ENCODE measurements around the gene VGLL4.
"Not testable (repeated sequence)": the region's sequence is repeated elsewhere in the genome, so short reads cannot be mapped to it uniquely, and the experiment has no call there.

The VGLL4 gene, protein sequence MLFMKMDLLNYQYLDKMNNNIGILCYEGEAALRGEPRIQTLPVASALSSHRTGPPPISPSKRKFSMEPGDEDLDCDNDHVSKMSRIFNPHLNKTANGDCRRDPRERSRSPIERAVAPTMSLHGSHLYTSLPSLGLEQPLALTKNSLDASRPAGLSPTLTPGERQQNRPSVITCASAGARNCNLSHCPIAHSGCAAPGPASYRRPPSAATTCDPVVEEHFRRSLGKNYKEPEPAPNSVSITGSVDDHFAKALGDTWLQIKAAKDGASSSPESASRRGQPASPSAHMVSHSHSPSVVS

GRCh38 chr3:11643605-11644087 lies at the start of gene VGLL4:
Gene VGLL4, minus strand, starts transcription at chr3:11643915. Its CDS starts 397 bp downstream, at chr3:11643518.
- DNase-seq = peak; percentile 90

- no peak for DNase-seq
These were observed 48.8 kb upstream of the VGLL4 start for GRCh38 chr3:11692532-11692813.

DNA sequence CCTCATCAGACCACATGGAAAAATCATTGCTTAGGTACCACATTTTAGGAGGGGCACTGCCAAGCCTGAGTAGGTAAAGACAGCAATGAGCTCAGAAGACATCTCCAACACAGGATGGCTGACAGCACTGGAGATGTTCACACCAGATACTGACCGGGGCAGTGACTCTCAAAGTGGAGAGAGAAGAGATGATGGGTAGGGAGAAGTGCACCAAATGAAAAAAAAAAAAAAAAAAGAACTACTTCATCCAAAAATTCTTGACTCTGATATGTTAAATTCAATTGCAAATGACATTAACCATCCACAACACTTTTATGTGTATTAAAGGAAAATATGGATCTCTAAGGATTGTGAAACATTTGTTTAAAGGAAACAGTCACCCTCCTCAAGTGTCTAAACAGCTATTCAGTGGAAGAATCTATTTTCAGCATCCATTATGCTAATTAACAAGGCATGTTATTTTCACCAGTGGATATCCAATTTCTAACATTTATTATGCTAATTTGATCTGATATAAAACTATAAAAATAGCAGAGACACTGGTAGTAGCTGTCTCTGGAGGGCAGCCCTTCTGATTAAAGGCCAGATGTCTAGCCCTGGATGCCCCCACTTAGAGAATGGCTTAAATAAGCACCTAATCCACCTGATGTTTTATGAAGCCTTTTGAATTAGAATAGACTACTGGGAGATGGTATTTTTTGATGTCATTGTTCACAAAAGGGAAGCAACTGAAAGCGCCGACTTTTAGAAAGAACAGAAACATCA lies 48.2 kb upstream of the VGLL4 start:
- no peak for DNase-seq

- peak; percentile 82 for DNase-seq
These were observed 47.4 kb upstream of the VGLL4 start for GRCh38 chr3:11690863-11691766.

DNA sequence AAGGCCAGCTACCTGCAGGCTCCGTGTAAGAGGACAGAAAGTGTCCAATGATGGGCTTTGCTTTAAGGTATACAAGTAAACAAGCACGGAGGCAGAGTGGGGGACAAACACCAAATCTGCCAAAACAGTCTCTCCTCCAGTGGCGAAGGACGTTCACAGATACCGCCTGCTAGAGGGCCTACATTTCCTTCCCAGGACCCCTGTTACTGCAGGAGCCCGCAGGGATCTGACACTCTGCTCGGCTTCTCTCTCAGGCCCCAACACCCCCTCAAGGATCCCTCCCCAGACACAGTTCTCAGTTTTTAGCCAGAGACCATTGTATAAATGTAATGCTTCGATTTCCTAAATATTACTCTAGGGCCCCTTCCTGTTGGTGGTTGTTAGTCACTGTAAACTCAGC lies 46.0 kb upstream of the VGLL4 start:
- no peak for DNase-seq

DNA sequence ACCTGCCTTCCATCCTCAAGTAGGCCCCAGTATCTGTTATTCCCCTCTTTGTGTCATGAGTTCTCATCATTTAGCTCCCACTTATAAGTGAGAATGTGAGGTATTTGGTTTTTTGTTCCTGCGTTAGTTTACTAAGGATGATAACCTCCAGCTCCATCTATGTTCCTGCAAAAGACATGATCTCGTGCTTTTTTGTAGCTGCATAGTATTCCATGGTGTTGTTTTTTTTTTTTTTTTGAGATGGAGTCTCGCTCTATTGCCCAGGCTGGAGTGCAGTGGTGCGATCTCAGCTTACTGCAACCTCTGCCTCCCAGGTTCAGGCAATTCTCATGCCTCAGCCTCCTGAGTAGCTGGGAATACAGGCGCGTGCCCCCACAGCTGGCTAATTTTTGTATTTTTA lies 41.3 kb upstream of the VGLL4 start:
- not testable (repeated sequence) for DNase-seq

DNA sequence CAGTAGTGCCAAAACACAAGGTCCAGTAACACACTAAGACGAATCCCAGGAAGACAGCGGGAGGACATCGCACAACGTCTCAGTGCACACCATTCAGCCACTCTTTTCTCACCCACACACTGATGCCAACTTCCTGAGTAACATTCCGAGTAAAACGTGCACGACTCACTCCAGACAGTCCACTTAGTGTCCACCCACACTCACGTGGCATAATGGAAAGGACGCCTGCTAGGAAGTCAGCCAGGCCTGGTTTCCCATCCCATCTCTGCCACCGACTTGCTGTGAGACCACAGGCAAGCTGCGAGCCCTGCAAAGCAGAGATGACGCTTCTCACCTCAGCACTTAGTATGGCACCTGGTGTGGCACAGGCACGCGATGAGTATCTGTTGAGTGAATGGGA lies 36.8 kb upstream of the VGLL4 start:
- DNase-seq = no peak

GRCh38 chr3:11679964-11680363 lies 36.2 kb upstream of the VGLL4 start:
- DNase-seq = no peak

GRCh38 chr3:11672363-11672762 lies 28.6 kb upstream of the VGLL4 start:
- no peak for DNase-seq

DNA sequence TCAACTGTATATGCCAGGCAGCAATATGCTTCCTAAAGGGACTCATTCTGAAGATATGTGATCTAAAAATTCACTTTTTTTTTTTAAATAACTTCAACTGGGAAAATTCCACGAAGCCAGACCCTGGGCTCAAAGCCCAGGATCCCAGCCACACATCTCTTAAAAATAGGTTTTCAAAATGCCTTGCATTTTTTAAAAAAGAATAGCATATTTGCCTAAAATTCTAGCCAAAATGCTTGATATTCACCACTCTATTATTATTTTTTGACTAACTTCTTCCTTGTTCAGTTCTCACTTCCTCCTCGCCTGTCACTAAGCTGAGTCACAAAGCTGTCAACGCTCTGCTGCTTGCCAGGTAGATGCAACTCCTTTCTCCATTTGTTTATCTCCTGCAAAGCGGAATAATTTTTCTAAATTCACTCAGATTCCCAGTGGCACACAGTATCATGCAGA lies 28.0 kb upstream of the VGLL4 start:
- peak; percentile 20 for DNase-seq

DNA sequence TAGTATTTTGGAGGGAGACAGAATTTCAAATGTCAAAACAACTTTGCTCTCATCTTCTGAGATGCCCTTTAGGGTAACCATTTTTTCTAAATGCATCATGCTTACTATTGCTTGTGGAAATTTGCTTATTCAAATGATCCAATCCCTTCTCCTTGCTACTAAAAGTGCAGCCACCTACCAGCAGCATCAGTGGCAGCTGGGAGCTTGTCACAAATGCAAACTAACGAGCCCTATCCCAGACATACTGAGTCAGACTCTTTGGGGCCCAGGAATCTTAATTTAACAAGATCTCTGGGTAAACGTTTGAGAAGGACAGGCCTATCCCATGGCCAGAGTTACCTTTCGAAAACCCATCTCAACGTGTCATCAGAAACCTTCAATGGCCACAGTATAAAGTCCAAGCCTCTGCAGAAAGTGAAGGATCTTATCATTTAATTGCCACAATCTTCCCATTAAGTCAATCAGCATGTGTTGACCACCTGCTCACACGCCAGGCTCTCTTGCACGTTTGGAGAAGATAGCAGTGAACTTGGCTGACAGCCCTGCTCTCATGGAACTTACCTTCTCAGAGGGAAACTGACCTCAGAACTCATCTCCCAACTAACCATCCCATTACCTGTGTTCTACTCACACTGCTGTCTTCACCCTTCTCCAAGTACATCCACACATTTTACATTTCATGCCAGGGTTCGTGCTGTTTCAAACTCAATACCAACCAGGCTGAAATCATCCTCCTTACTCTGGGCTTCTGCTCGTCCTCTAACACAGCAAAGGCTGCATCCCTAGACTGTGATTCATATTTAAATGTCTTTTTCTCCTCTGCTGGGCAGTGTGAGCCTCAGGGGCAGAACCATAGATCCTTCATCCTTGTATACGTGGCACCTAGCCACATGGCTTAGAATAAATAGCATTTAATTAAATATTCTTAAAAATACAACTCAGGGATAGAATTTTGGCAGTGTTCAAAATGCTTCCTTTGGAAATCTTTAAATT lies 24.8 kb upstream of the VGLL4 start:
- DNase-seq = no peak

DNA sequence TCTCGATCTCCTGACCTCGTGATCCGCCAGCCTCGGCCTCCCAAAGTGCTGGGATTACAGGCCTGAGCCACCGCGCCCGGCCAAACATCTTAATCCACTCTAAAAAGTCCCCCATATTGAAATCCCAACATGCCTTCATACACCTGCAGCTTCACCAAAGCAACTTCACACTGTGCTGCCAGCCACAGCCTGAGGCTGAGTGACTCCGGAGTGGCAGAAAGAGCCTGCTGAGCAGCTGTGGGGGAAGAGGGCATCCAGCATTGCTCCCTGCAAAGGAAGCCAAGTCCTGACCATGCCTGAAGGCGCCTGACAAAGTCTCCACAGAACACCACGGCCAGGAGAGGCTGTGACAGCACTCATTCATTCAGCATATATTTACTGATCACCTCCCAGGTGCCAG lies 21.6 kb upstream of the VGLL4 start:
- no peak for DNase-seq

DNA sequence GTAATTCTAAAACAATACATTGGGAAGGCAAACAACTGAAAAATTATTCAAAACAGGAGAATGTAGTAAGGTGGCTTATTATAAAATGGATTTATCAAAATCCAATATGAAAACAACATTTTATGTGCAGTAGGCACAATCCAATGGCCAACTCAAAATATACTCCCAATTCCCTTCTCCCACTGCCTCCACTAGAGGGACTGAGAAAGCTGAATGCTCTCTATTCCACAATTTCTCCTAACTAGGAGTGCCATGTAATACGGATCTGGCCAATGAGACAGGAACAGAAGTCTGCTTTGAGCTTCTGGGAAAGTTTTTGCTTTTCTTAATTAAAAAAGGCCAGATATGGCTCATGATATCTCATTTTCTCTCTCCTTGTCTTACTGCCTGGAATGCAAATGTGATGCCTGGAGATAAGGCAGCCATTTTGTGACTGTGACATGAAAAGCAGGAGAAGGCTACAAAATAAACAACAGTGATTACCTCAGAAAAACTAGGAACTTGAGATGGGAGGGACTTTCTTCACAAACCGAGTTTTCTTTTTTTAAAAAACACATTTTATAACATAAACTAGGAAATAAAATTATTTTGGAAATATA lies 18.8 kb upstream of the VGLL4 start:
- DNase-seq = no peak

DNA sequence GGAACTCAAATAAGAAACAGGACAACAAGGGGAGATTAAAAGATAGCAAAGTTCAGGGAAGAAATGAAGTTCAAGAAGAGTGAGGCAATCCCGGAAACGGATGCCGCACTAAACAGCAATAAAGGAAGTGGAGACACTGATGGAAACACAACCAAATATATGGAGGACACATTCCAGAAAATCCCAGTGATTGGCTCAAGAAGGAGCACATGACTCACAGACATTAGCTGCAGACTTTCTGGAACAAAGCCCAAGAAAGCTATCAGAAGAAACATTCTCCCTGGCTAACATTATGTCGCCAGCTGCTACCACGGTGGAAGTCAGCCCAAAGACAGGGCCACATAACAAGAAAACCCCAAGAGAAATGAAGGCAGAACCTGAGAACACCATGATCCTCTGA lies 18.1 kb upstream of the VGLL4 start:
- DNase-seq = peak; percentile 70

DNA sequence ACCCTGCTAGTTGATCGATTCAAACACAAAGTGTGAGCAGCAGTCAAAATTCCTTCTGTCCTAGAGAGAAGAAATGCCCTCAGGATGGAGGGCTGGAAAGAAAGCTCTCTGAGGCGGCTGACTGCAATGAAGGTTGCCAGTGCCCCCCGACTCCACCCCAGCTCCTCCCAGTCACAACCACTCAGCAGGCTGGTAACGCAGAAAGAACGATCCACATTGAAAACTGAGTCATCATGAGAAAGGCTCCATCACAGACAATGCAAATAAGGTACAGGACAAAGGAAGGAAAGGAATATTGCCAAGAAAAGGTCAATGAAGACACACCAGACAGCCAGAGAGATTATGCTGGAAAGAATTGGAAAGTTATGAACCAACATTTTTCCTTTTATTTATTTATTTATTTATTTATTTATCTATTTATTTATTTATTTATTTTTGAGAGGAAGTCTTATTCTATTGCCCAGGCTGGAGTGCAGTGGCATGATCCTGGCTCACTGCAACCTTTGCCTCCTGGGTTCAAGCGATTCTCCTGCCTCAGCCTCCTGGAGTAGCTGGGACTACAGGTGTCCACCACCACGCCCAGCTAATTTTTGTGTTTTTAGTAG lies 17.4 kb upstream of the VGLL4 start:
- no peak for DNase-seq

DNA sequence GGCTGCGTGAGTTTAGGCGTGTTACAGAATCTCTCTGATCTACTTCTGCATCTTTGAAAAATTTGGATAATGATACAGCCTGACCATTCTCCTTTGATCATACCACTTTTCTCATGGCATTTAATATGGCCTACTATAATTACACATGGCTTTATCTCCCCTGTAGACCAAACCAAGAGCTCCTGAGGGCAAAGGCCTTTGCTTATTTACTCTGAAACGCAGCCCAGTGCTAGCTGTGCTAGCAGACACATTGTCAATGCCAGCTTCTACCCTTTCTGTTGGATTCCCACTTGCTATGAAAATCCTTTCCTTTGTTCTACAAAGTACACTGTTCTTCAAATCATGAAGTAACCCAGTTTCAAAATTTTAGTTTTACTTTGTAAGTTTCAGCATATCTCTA lies 16.5 kb upstream of the VGLL4 start:
- DNase-seq = no peak

DNA sequence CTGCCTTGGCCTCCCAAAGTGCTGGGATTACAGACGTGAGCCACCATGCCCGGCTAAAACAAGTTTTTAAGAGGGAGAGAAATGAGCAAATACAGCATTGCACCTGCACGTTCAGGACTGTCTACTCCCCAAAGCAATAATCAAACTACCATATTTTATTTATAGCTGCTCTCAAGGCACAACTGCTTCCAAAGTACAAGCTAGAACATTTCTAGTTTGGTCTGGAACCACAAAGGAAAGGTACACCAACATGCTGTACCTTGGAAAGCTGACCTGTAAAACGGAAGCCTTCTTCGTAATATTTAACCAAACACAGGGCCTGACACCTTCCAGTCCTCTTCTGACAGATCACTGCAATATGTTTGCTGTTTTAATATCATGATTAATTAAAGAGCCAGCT lies 14.5 kb upstream of the VGLL4 start:
- no peak for DNase-seq

DNA sequence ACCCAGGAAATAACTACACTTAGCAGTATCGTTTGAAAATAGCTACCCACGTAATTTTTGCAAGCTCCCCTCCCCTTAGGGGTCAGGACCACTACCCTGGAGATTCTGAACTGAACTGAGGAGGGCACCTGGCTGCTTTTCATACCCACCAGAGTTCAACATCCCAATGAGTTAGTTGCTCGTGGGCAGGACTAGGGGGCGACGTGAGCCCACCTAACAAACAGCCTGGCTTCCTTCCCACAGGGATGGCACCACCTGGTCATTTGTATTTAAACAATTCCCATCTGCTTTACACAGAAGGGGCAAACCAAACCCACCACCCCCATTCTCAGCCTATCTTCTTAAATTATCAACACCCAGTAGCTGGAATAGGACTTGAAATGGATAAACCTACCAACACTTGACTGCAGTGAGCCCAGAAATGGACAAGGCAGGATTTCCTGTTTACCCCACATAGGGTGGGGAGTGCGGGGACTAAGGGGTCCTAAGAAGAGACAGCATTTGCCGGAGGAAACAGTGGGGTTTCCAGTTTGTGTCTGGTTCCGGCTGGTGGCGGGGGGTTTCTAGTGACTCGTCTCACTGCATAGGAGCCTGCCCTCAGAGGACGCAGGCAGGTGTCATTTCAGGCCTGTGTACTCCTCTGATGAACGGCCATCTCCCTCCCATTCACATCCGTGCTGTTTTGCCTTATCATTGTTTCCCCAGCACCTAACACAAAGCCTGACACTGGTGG lies 11.6 kb upstream of the VGLL4 start:
- DNase-seq = no peak

DNA sequence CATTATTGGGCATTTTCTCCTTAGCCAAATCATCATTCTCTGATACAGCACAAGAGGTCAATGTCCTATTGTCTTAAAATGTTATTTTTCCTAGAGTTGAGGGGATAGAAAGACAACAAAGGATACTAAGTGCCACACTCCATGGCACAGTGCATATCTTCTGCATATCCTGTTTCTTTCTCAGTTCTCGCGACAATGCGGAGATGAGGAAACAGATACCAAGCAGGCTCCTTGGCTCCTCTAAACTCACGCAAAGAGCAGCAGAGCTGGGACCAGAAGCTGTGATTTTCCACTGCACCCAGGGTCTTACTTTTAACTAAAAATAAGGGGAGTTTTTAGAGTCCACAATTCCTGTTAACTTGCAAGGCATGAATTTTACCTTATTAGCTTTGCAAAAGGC lies 10.5 kb upstream of the VGLL4 start:
- no peak for DNase-seq

GRCh38 chr3:11653298-11654055 lies 9.8 kb upstream of the VGLL4 start:
- DNase-seq = no peak

Measured in NCI-H226 (cell line).